GM23338 (cell line): Measurements from ENCODE around the gene GCAT. TPM values are rescaled to one million over a fixed set of nuclear protein-coding genes. Genes with fewer than 3 reads are reported as not detected.

Experiments
- ATAC-seq: fragments of 200-7000 bp; cut with Tn5 transposase; 3 replicates; pipeline ENCODE4 v1.9.1; 2020
- DNase-seq: peaks from one replicate; pipeline ENCODE4 v3.0.0-alpha.2; 2015; ENCODE audit warnings: low spot score
- H2AFZ ChIP-seq: fragments of 200-600 bp; sonication (generic); 2 replicates; pipeline ENCODE4 v1.8.0; 2016; ENCODE audit warnings: antibody characterized with exemption, mild to moderate bottlenecking, moderate library complexity
- H3F3A ChIP-seq: fragments of 200-600 bp; sonication (generic); replicated peaks from 2 replicates; pipeline ENCODE4 v1.8.0; 2017; ENCODE audit warnings: antibody characterized with exemption, mixed run types, low read depth
- H3K27ac ChIP-seq: fragments of 200-600 bp; sonication (generic); 2 replicates; pipeline ENCODE4 v1.6.1; 2016; ENCODE audit warnings: low read depth
- H3K27me3 ChIP-seq: fragments of 200-600 bp; sonication (generic); 2 replicates; pipeline ENCODE4 v1.8.0; 2016; ENCODE audit warnings: mild to moderate bottlenecking, mixed run types, moderate library complexity; ENCODE audit not compliant: insufficient read depth
- H3K36me3 ChIP-seq: fragments of 200-600 bp; sonication (generic); 2 replicates; pipeline ENCODE4 v1.8.0; 2016; ENCODE audit warnings: mild to moderate bottlenecking; ENCODE audit not compliant: insufficient read depth
- H3K4me1 ChIP-seq: fragments of 200-600 bp; sonication (generic); 2 replicates; pipeline ENCODE4 v1.8.0; 2016; ENCODE audit warnings: mild to moderate bottlenecking, moderate library complexity; ENCODE audit not compliant: insufficient read depth
- H3K4me2 ChIP-seq: fragments of 200-600 bp; sonication (generic); 2 replicates; pipeline ENCODE4 v1.7.1; 2017; ENCODE audit warnings: mixed run types
- H3K4me3 ChIP-seq: fragments of 200-600 bp; sonication (generic); 2 replicates; pipeline ENCODE4 v1.6.1; 2016; ENCODE audit warnings: mixed run types
- H3K79me2 ChIP-seq: fragments of 200-600 bp; sonication (generic); replicated peaks from 2 replicates; pipeline ENCODE4 v1.8.0; 2017; ENCODE audit warnings: mild to moderate bottlenecking; ENCODE audit not compliant: insufficient read depth
- H3K9me2 ChIP-seq: fragments of 200-600 bp; sonication (generic); 2 replicates; pipeline ENCODE4 v1.8.0; 2017; ENCODE audit not compliant: insufficient read depth
- H4K20me1 ChIP-seq: fragments of 200-600 bp; sonication (generic); replicated peaks from 2 replicates; pipeline ENCODE4 v1.8.0; 2017; ENCODE audit warnings: mild to moderate bottlenecking; ENCODE audit not compliant: insufficient read depth
- H3K27ac Mint-ChIP-seq: 2 replicates; pipeline ENCODE4 v1.8.0; 2020; ENCODE audit warnings: inconsistent platforms, mild to moderate bottlenecking, moderate library complexity, mixed read lengths
- H3K27me3 Mint-ChIP-seq: 3 replicates; pipeline ENCODE4 v1.8.0; 2022; ENCODE audit warnings: low read depth, mild to moderate bottlenecking, moderate library complexity, mixed read lengths, inconsistent platforms; ENCODE audit not compliant: insufficient read depth, poor library complexity
- H3K36me3 Mint-ChIP-seq: 3 replicates; pipeline ENCODE4 v1.8.0; 2021; ENCODE audit warnings: low read depth, mild to moderate bottlenecking, inconsistent platforms, moderate library complexity, mixed read lengths
- H3K4me1 Mint-ChIP-seq: 3 replicates; pipeline ENCODE4 v1.8.0; 2020; ENCODE audit warnings: mild to moderate bottlenecking, inconsistent platforms, mixed read lengths
- H3K4me3 Mint-ChIP-seq: 3 replicates; pipeline ENCODE4 v1.8.0; 2021; ENCODE audit warnings: moderate library complexity, mild to moderate bottlenecking, inconsistent platforms, mixed read lengths
- H3K9me3 Mint-ChIP-seq: 3 replicates; pipeline ENCODE4 v1.8.0; 2020; ENCODE audit warnings: moderate library complexity, mild to moderate bottlenecking, inconsistent platforms, mixed read lengths
- CTCF ChIP-seq, 2 experiments: fragments of 200-600 bp in 1 of 2; sonication (generic) in 1 of 2; conservative IDR thresholded peaks; 2 replicates each; pipeline versions ENCODE4 v1.5.1 to v1.6.1; 2016 to 2017; ENCODE audit warnings: antibody characterized with exemption in 2 of 2, low read depth in 2 of 2, mild to moderate bottlenecking in 2 of 2, moderate library complexity in 1 of 2
- EZH2 ChIP-seq: fragments of 200-600 bp; sonication (generic); IDR thresholded peaks from one replicate; pipeline ENCODE4 v1.8.0; 2017; ENCODE audit warnings: antibody characterized with exemption, mild to moderate bottlenecking, low read depth; ENCODE audit not compliant: unreplicated experiment
- EZH2phosphoT487 ChIP-seq: fragments of 200-600 bp; sonication (generic); IDR thresholded peaks from one replicate; pipeline ENCODE4 v1.8.1; 2018; ENCODE audit warnings: antibody characterized with exemption; ENCODE audit not compliant: unreplicated experiment
- JUNB ChIP-seq: IDR thresholded peaks from one replicate; pipeline ENCODE4 v1.6.1; 2016; ENCODE audit warnings: antibody characterized with exemption; ENCODE audit not compliant: unreplicated experiment
- NANOG ChIP-seq: IDR thresholded peaks from 2 replicates; pipeline ENCODE4 v1.6.1; 2016; ENCODE audit warnings: antibody characterized with exemption, borderline replicate concordance
- ZNF114 ChIP-seq: fragments of 250-450 bp; sonication (Bioruptor Pico); IDR thresholded peaks from 2 replicates; pipeline ENCODE4 v1.5.0; 2020; ENCODE audit warnings: mild to moderate bottlenecking, moderate library complexity
- ZNF462 ChIP-seq: fragments of 250-450 bp; sonication (Bioruptor Pico); IDR thresholded peaks from 2 replicates; pipeline ENCODE4 v1.5.0; 2020; ENCODE audit warnings: mild to moderate bottlenecking, moderate library complexity
- polyA plus RNA-seq: library from polyadenylated mRNA; unstranded; fragments of >200 nt; fragmentation: Nextera tagmentation; extraction: Ambion mirVana; gene quantifications from 2 replicates; pipeline ENCODE4 v1.2.1, GENCODE V29; 2016
- total RNA-seq: library from RNA; depleted of rRNA; stranded (reverse); fragments of >200 nt; shearing (Covaris generic); gene quantifications from 2 replicates; pipeline ENCODE4 v1.2.3, GENCODE V29; 2014

The GCAT gene
- total and polyA plus RNA-seq, 2 experiments from 2014 or later: 36.8 to 61.3 TPM

GRCh38 chr22:37765953-37766576, 41.7 kb upstream of the GCAT start:
- H3K79me2 ChIP-seq: no peaks in the 10 kb centered on the region
- ATAC-seq (no peak), DNase-seq (no peak)
- H3K4me1 ChIP-seq: no peaks in the 10 kb centered on the region
- peaks cover 7% of the 10 kb centered on the region for H3K27me3 Mint-ChIP-seq
- H3K27me3 ChIP-seq: no peaks in the 10 kb centered on the region
- peaks cover 24% of the 10 kb centered on the region for H3K36me3 Mint-ChIP-seq
- H3K9me2 ChIP-seq: no peaks in the 10 kb centered on the region
- no peaks in the 10 kb centered on the region for H3K36me3 ChIP-seq
- H3K4me2 ChIP-seq: no peak overlapping the region
- no peaks in the 10 kb centered on the region for H3K9me3 Mint-ChIP-seq
- TF ChIP-seq ZNF462 (CRISPR knock-in tag) (no peak), EZH2 (no peak), EZH2phosphoT487 (no peak), ZNF114 (CRISPR knock-in tag) (no peak), NANOG (no peak), JUNB (no peak), CTCF (conservative IDR thresholded peaks at IDR 0.05; ENCODE audit: low read depth in 2 of 2) (no peak)
- H3K4me3 Mint-ChIP-seq: no peak overlapping the region
- no peaks in the 10 kb centered on the region for H3F3A ChIP-seq
- H2AFZ ChIP-seq: no peak overlapping the region
- no peaks in the 10 kb centered on the region for H3K4me1 Mint-ChIP-seq
- H3K27ac ChIP-seq: no peak overlapping the region
- no peak overlapping the region for H3K4me3 ChIP-seq
- no peaks in the 10 kb centered on the region for H4K20me1 ChIP-seq
- H3K27ac Mint-ChIP-seq: no peak overlapping the region
